H1 (cell line): ENCODE results near the gene PF4V1. TPM values are rescaled to one million over a fixed set of nuclear protein-coding genes. Genes with fewer than 3 reads are reported as not detected.

ENCODE experiments used
- BRCA1 ChIP-seq: IDR thresholded peaks from 2 replicates; pipeline ENCODE4 v1.6.1; 2012; ENCODE audit warnings: low read depth, low read length, improper control_type of control experiment
- SP1 ChIP-seq: IDR thresholded peaks from 2 replicates; pipeline ENCODE4 v1.6.1; 2011; ENCODE audit warnings: low read depth, low read length
- polyA plus RNA-seq, 7 experiments: library from polyadenylated mRNA; depleted of rRNA in 3 of 7; stranded (reverse) in 5 of 7; unstranded in 2 of 7; fragments of >200 nt in 5 of 7; fragments of 200-250 nt in 2 of 7; gene quantifications; 1 replicate in 5 of 7; 2 replicates in 1 of 7; 4 replicates in 1 of 7; pipeline versions ENCODE4 v1.2.1 to v1.2.3, GENCODE V29; 2011 to 2013; ENCODE audit warnings: missing spikeins in 2 of 7, mixed read lengths in 2 of 7
- total RNA-seq: library from RNA; stranded (reverse); fragmentation: NEBNext Ultra II Directional; extraction: Animal tissue kit (Norgen Biotek cat#: 25700); gene quantifications from 2 replicates; pipeline ENCODE4 v1.2.1, GENCODE V29; 2021

The PF4V1 gene
- total and polyA plus RNA-seq, 2 of the 8 experiments (the other 6 are each of a cell fraction or from before 2014, with no cell fraction given), result not detected

- TF ChIP-seq BRCA1, result no peak
- no peak for TF ChIP-seq SP1
- TF ChIP-seq, all 59 proteins: peak for 0
These were observed 38.0 kb upstream of the PF4V1 start (continued) for GRCh38 chr4:73815145-73815544.
